HepG2 (cell line): ENCODE results near the gene SFMBT1. TPM values are rescaled to one million over a fixed set of nuclear protein-coding genes. Genes with fewer than 3 reads are reported as not detected.

ENCODE experiments used
- BORCS8-MEF2B ChIP-seq: sonication (generic); formaldehyde crosslinking; IDR thresholded peaks from 2 replicates; pipeline ENCODE4 v1.8.0; 2022; ENCODE audit warnings: mild to moderate bottlenecking, missing genetic modification reagents
- CREM ChIP-seq, 2 experiments: sonication (generic) in 1 of 2; formaldehyde crosslinking in 1 of 2; IDR thresholded peaks; 2 replicates each; pipeline versions ENCODE4 v1.4.0 to v1.6.1; 2016 to 2020; ENCODE audit warnings: antibody characterized with exemption in 1 of 2, mild to moderate bottlenecking in 1 of 2, missing genetic modification reagents in 1 of 2
- HOXA3 ChIP-seq: sonication (generic); formaldehyde crosslinking; IDR thresholded peaks from 2 replicates; pipeline ENCODE4 v1.5.0; 2020; ENCODE audit warnings: missing genetic modification reagents
- KDM2A ChIP-seq: sonication (generic); formaldehyde crosslinking; IDR thresholded peaks from 2 replicates; pipeline ENCODE4 v1.4.0; 2020; ENCODE audit warnings: low read depth, missing genetic modification reagents, borderline replicate concordance
- KLF9 ChIP-seq: IDR thresholded peaks from 2 replicates; pipeline ENCODE4 v1.6.1; 2016; ENCODE audit warnings: low read depth
- MEF2D ChIP-seq: sonication (generic); formaldehyde crosslinking; IDR thresholded peaks from 2 replicates; pipeline ENCODE4 v1.5.1; 2020; ENCODE audit warnings: mild to moderate bottlenecking, missing genetic modification reagents
- NONO ChIP-seq, 2 experiments: fragments of 450-650 bp in 1 of 2; sonication (generic) in 1 of 2; formaldehyde crosslinking in 1 of 2; IDR thresholded peaks in 1 of 2; conservative IDR thresholded peaks in 1 of 2; 2 replicates each; pipeline versions ENCODE4 v1.6.1 to v1.8.0; 2017 to 2022; ENCODE audit warnings: mild to moderate bottlenecking in 1 of 2, missing genetic modification reagents in 1 of 2, moderate library complexity in 1 of 2
- PAF1 ChIP-seq: IDR thresholded peaks from 2 replicates; pipeline ENCODE4 v1.6.1; 2016; ENCODE audit warnings: missing genetic modification reagents, missing compliant biosample characterization
- PAX8 ChIP-seq: sonication (generic); formaldehyde crosslinking; IDR thresholded peaks from 2 replicates; pipeline ENCODE4 v1.8.0; 2022; ENCODE audit warnings: mild to moderate bottlenecking, missing genetic modification reagents, borderline replicate concordance
- POLR2G ChIP-seq: fragments of 200-400 bp; formaldehyde crosslinking; IDR thresholded peaks from 2 replicates; pipeline ENCODE4 v1.6.1; 2018; ENCODE audit warnings: mild to moderate bottlenecking, low read depth, low read length, moderate library complexity
- RBAK ChIP-seq: sonication (generic); formaldehyde crosslinking; IDR thresholded peaks from 2 replicates; pipeline ENCODE4 v1.5.1; 2020; ENCODE audit warnings: mild to moderate bottlenecking, missing genetic modification reagents
- RFX3 ChIP-seq: IDR thresholded peaks from 2 replicates; pipeline ENCODE4 v1.6.1; 2016; ENCODE audit warnings: missing biosample characterization, missing genetic modification reagents
- TARDBP ChIP-seq: sonication (generic); formaldehyde crosslinking; IDR thresholded peaks from 2 replicates; pipeline ENCODE4 v1.8.0; 2022; ENCODE audit warnings: mild to moderate bottlenecking, missing genetic modification reagents
- TCF7 ChIP-seq: sonication (generic); IDR thresholded peaks from 2 replicates; pipeline ENCODE4 v1.6.1; 2016; ENCODE audit warnings: antibody characterized with exemption, low read depth
- ZFAT ChIP-seq: sonication (generic); formaldehyde crosslinking; conservative IDR thresholded peaks from 2 replicates; pipeline ENCODE4 v1.8.1; 2023; ENCODE audit warnings: missing genetic modification reagents, inconsistent platforms
- ZNF12 ChIP-seq: sonication (generic); formaldehyde crosslinking; IDR thresholded peaks from 2 replicates; pipeline ENCODE4 v1.5.0; 2020; ENCODE audit warnings: missing genetic modification reagents
- ZNF264 ChIP-seq: sonication (generic); formaldehyde crosslinking; IDR thresholded peaks from 2 replicates; pipeline ENCODE4 v1.4.0; 2020; ENCODE audit warnings: missing genetic modification reagents
- ZNF333 ChIP-seq: sonication (generic); formaldehyde crosslinking; IDR thresholded peaks from 2 replicates; pipeline ENCODE4 v1.4.0; 2020; ENCODE audit warnings: mild to moderate bottlenecking, missing genetic modification reagents, borderline replicate concordance
- ZNF768 ChIP-seq: sonication (generic); formaldehyde crosslinking; IDR thresholded peaks from 2 replicates; pipeline ENCODE4 v1.4.0; 2020; ENCODE audit warnings: missing genetic modification reagents
- ZNF780A ChIP-seq: sonication (generic); formaldehyde crosslinking; IDR thresholded peaks from 2 replicates; pipeline ENCODE4 v1.8.0; 2022; ENCODE audit warnings: mild to moderate bottlenecking, missing genetic modification reagents, moderate library complexity
- polyA plus RNA-seq, 8 experiments: library from polyadenylated mRNA; depleted of rRNA in 3 of 8; stranded (reverse) in 7 of 8; unstranded in 1 of 8; fragments of >200 nt; fragmentation: Illumina TruSeq in 4 of 8; extraction: Trizol in 4 of 8; gene quantifications; 2 replicates each; pipeline versions ENCODE4 v1.2.1 to v1.2.3, GENCODE V29; 2011 to 2016; ENCODE audit warnings: low read depth in 4 of 8, missing spikeins in 1 of 8, mixed read lengths in 1 of 8; ENCODE audit not compliant: insufficient read depth in 1 of 8
- total RNA-seq, 5 experiments: library from RNA; depleted of rRNA; stranded (reverse); fragments of >200 nt; fragmentation: Illumina TruSeq; extraction: Trizol; gene quantifications; 2 replicates each; pipeline ENCODE4 v1.2.3, GENCODE V29; 2016; ENCODE audit warnings: low read depth in 1 of 5
- TF ChIP-seq, protein P1 (sequence below): sonication (generic); formaldehyde crosslinking; IDR thresholded peaks from 2 replicates; pipeline ENCODE4 v1.8.0; 2023; ENCODE audit warnings: mild to moderate bottlenecking, missing genetic modification reagents
- TF ChIP-seq, protein P2 (sequence below): sonication (generic); formaldehyde crosslinking; IDR thresholded peaks from 2 replicates; pipeline ENCODE4 v1.8.0; 2022; ENCODE audit warnings: mild to moderate bottlenecking, missing genetic modification reagents, borderline replicate concordance
- TF ChIP-seq, protein P3 (sequence below): IDR thresholded peaks from 2 replicates; pipeline ENCODE4 v1.6.1; 2012; ENCODE audit warnings: low read length, improper control_type of control experiment
- TF ChIP-seq, protein P4 (sequence below): sonication (generic); formaldehyde crosslinking; IDR thresholded peaks from 2 replicates; pipeline ENCODE4 v1.5.1; 2020; ENCODE audit warnings: mild to moderate bottlenecking, missing genetic modification reagents, moderate library complexity

The SFMBT1 gene
- total and polyA plus RNA-seq, 2 of the 13 experiments (the other 11 are each of a cell fraction or from before 2014, with no cell fraction given): 3.8 to 12.8 TPM

DNA sequence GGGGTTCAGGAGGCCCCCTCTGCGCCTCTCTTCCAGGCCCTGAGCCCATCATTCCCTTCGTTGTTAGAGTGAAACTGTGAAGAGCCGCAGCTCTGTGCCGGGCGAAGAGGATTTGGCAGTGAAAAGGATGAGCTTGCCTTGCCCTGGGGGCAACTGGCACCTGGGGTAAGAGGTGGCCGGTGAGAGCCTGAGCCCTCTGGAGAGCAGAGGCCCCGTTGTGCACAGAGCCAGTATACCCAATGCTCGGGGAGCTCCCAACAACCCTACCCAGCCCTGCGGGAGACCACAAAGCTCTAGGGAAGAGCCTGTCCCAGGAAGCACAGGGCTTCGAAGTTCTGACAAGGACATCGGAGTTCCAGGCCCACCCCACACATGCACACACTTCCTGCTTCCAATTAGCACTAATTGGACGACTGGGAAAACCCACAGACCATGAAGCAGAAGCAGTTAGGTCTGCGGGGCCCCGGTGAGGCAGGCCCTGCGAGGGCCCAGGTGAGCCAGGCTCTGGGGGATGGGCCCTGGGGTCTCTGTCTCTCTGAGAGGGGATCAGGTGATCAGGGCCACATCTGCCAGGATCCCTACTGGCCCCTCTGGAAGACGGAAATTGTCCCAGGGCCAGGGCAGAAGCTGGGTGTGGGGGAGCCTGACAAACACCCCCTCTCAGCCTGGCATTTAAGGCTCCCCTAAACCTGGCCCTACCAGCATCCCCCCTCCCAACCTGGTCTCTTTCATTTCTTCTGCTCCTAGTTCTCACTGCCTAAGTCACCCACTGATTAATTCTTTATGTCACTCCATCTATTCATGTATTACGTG, 27.9 kb upstream of the SFMBT1 start (continued):
- TF ChIP-seq, protein P1, sequence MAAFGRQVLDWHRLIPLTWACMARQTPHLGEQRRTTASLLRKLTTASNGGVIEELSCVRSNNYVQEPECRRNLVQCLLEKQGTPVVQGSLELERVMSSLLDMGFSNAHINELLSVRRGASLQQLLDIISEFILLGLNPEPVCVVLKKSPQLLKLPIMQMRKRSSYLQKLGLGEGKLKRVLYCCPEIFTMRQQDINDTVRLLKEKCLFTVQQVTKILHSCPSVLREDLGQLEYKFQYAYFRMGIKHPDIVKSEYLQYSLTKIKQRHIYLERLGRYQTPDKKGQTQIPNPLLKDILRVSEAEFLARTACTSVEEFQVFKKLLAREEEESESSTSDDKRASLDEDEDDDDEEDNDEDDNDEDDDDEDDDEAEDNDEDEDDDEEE (CRISPR knock-in tag): no peak
- TF ChIP-seq MEF2D (CRISPR knock-in tag) (no peak), ZNF264 (CRISPR knock-in tag) (no peak), NONO (IDR thresholded peaks at IDR 0.05) (no peak), NONO (CRISPR knock-in tag; conservative IDR thresholded peaks at IDR 0.05) (no peak), PAX8 (no peak), HOXA3 (CRISPR knock-in tag) (no peak), TARDBP (no peak), KLF9 (CRISPR knock-in tag) (no peak), ZNF333 (CRISPR knock-in tag) (no peak), RBAK (CRISPR knock-in tag) (no peak), CREM (IDR thresholded peaks at IDR 0.05) (no peak), CREM (CRISPR knock-in tag; IDR thresholded peaks at IDR 0.05) (no peak), PAF1 (CRISPR knock-in tag) (no peak), RFX3 (CRISPR knock-in tag) (no peak), ZNF12 (CRISPR knock-in tag) (no peak), ZNF780A (CRISPR knock-in tag) (no peak), BORCS8-MEF2B (CRISPR knock-in tag) (no peak), KDM2A (CRISPR knock-in tag) (no peak), ZNF768 (CRISPR knock-in tag) (no peak), POLR2G (peak; percentile 7), TCF7 (no peak), ZFAT (no peak)
- TF ChIP-seq, protein P2, sequence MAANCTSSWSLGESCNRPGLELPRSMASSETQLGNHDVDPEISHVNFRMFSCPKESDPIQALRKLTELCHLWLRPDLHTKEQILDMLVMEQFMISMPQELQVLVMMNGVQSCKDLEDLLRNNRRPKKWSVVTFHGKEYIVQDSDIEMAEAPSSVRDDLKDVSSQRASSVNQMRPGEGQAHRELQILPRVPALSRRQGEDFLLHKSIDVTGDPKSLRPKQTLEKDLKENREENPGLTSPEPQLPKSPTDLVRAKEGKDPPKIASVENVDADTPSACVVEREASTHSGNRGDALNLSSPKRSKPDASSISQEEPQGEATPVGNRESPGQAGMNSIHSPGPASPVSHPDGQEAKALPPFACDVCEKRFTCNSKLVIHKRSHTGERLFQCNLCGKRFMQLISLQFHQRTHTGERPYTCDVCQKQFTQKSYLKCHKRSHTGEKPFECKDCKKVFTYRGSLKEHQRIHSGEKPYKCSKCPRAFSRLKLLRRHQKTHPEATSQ (CRISPR knock-in tag): no peak
- TF ChIP-seq, protein P3, sequence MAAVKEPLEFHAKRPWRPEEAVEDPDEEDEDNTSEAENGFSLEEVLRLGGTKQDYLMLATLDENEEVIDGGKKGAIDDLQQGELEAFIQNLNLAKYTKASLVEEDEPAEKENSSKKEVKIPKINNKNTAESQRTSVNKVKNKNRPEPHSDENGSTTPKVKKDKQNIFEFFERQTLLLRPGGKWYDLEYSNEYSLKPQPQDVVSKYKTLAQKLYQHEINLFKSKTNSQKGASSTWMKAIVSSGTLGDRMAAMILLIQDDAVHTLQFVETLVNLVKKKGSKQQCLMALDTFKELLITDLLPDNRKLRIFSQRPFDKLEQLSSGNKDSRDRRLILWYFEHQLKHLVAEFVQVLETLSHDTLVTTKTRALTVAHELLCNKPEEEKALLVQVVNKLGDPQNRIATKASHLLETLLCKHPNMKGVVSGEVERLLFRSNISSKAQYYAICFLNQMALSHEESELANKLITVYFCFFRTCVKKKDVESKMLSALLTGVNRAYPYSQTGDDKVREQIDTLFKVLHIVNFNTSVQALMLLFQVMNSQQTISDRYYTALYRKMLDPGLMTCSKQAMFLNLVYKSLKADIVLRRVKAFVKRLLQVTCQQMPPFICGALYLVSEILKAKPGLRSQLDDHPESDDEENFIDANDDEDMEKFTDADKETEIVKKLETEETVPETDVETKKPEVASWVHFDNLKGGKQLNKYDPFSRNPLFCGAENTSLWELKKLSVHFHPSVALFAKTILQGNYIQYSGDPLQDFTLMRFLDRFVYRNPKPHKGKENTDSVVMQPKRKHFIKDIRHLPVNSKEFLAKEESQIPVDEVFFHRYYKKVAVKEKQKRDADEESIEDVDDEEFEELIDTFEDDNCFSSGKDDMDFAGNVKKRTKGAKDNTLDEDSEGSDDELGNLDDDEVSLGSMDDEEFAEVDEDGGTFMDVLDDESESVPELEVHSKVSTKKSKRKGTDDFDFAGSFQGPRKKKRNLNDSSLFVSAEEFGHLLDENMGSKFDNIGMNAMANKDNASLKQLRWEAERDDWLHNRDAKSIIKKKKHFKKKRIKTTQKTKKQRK: no peak
- TF ChIP-seq, protein P4, sequence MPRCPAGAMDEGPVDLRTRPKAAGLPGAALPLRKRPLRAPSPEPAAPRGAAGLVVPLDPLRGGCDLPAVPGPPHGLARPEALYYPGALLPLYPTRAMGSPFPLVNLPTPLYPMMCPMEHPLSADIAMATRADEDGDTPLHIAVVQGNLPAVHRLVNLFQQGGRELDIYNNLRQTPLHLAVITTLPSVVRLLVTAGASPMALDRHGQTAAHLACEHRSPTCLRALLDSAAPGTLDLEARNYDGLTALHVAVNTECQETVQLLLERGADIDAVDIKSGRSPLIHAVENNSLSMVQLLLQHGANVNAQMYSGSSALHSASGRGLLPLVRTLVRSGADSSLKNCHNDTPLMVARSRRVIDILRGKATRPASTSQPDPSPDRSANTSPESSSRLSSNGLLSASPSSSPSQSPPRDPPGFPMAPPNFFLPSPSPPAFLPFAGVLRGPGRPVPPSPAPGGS (CRISPR knock-in tag): 0 out of 2 replicates have a peak, but pooled peaks have one; percentile 23
